GM12864 (cell line): ENCODE measurements around the gene VASP.
A peak's percentile ranks its signal among the peaks of the same experiment; 100 is the strongest.

Experiments
- DNase-seq: peaks from one replicate; pipeline ENCODE4 v3.0.0-alpha.2; 2011; ENCODE audit warnings: low read depth
- H3K4me3 ChIP-seq: 2 replicates; pipeline ENCODE4 v1.5.1; 2011; ENCODE audit warnings: mild to moderate bottlenecking, low read depth, low read length, control low read depth
- CTCF ChIP-seq: IDR thresholded peaks from 2 replicates; pipeline ENCODE4 v1.5.1; 2011; ENCODE audit warnings: low read depth, mild to moderate bottlenecking, moderate library complexity, low read length, control low read depth, inconsistent platforms; ENCODE audit errors: missing control alignments

Gene VASP

DNA sequence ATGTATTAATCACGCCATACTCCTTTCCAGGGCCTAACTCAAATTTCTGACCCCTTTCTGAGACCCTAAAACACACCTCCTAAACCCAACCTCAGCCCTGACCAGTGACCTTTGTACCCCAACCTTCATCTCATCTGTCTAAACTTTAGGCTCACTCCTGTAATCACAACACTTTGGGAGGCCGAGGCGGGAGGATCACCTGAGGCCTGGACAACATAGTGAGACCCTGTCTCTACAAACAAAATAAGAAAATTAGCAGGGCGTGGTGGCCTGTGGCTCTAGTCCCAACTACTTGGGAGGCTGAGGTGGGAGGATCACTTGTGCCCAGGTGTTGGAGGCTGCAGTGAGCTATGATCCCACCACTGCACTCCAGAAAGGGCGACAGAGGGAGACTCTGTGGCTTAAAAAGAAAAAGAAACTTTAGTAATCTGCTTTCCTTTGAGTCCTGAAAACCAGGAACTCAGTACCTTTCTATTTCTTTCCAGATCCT lies 15.1 kb upstream of the VASP start:
- peak overlapping the region; percentile 66 for H3K4me3 ChIP-seq
- TF ChIP-seq CTCF, result no peak
- DNase-seq, result no peak

GRCh38 chr19:45492627-45493470 lies 14.4 kb upstream of the VASP start:
- peak overlapping the region; percentile 66 for H3K4me3 ChIP-seq
- TF ChIP-seq CTCF, result no peak
- DNase-seq, result no peak

GRCh38 chr19:45494261-45494916 lies 12.9 kb upstream of the VASP start:
- H3K4me3 ChIP-seq, result no peak overlapping the region
- no peak for TF ChIP-seq CTCF
- DNase-seq, result no peak

DNA sequence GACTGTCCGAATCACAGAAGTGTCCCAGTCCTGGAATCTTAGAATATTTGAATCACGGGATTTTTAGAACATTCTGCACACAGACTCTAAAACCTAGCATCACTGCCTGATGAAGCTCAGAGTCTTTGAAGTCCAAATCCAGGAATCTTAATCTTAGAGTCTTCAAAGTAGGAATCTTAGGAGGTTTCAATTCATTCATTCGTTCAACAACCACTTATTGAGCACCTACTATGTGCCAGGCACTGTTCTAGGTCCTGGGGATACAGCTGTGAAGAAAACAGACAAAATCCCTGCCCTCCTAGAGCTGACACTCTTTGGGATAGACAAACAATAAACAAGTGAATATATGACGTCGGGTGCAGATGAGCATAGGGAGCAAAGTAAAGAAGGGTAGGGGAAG lies 12.1 kb upstream of the VASP start:
- no peak for DNase-seq
- TF ChIP-seq CTCF, result no peak
- H3K4me3 ChIP-seq, result no peak overlapping the region

GRCh38 chr19:45496349-45496953 lies 10.8 kb upstream of the VASP start:
- TF ChIP-seq CTCF, result no peak
- DNase-seq, result no peak

DNA sequence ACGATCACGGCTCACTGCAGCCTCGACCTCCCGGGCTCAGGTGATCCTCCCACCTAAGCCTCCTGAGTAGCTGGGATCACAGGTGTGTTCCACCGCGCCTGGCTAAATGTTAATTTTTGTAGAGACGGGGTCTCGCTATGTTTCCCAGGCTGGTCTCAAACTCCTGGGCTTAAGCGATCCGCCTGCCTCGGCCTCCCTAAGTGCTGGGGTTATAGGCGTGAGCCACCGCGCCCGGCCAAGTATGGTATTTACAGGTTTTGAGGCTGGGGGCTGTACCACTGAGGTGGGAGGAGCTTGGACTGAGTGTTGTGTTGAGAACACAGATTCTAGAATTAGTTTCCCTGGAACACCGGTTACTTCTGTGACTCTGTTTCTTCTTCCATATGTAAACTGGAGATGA lies 9.5 kb upstream of the VASP start:
- no peak for TF ChIP-seq CTCF
- DNase-seq, result no peak
- no peak overlapping the region for H3K4me3 ChIP-seq

More at GRCh38 chr19:45496349-45496953, 10.8 kb upstream of the VASP start:
- H3K4me3 ChIP-seq, result peak overlapping the region; percentile 55
